Esophagus squamous epithelium (tissue), 5 donors: ENCODE data around the gene PEX14. TPM values are rescaled to one million over a fixed set of nuclear protein-coding genes. Genes with fewer than 3 reads are reported as not detected.

Experiments
- DNase-seq: peaks from one replicate; lab custom pipeline; 2025; lab: John Stamatoyannopoulos, UW
- H3K27ac ChIP-seq, 4 donors: fragments of 200-600 bp; sonication (generic); one replicate each; pipeline ENCODE4 v1.5.1; 2016 to 2019; ENCODE audit warnings: mild to moderate bottlenecking in 1 of 4
- H3K27me3 ChIP-seq, 4 donors: fragments of 200-600 bp; sonication (generic); 1 replicate in 3 of 4; 2 replicates in 1 of 4; pipeline versions ENCODE4 v1.5.1 to v1.6.0; 2017 to 2021; ENCODE audit warnings: antibody characterized with exemption in 1 of 4
- H3K36me3 ChIP-seq, 3 donors: fragments of 200-600 bp; sonication (generic); one replicate each; pipeline ENCODE4 v1.5.1; 2016 to 2019
- H3K4me1 ChIP-seq, 3 donors: fragments of 200-600 bp; sonication (generic); one replicate each; pipeline ENCODE4 v1.5.1; 2017 to 2019
- H3K4me3 ChIP-seq, 4 donors: fragments of 200-600 bp; sonication (generic); 1 replicate in 3 of 4; 2 replicates in 1 of 4; pipeline ENCODE4 v1.5.1; 2016 to 2019; ENCODE audit warnings: mild to moderate bottlenecking in 2 of 4, moderate library complexity in 1 of 4
- H3K9me3 ChIP-seq, 3 donors: fragments of 200-600 bp; sonication (generic); one replicate each; pipeline ENCODE4 v1.5.1; 2016 to 2019
- POLR2A ChIP-seq, 4 donors: fragments of 450-650 bp; IDR thresholded peaks; one replicate each; pipeline ENCODE4 v1.6.1; 2017; ENCODE audit warnings: antibody characterized with exemption in 4 of 4, mild to moderate bottlenecking in 4 of 4, moderate library complexity in 3 of 4
- WGBS, 2 donors: methylation state at CpG; one replicate each; pipeline ENCODE4 v1.1.5; 2018; 5-methylcytosine and 5-hydroxymethylcytosine counted together
- intact Hi-C: fragments of 100-400 bp; cut with DNase I; formaldehyde crosslinking; loops from one replicate; pipeline ENCODE4 v1.15.0; 2022
- total RNA-seq, 4 donors: library from RNA; depleted of rRNA; stranded (reverse); fragments of >200 nt; gene quantifications; one replicate each; pipeline ENCODE4 v1.1.0, GENCODE V29; 2016
- TF ChIP-seq, protein P1 (sequence below), 6 experiments: fragments of 450-650 bp in 4 of 6; fragments of 200-600 bp in 2 of 6; sonication (generic) in 2 of 6; IDR thresholded peaks; one replicate each; pipeline ENCODE4 v1.5.1; 2016 to 2019; ENCODE audit warnings: antibody characterized with exemption in 6 of 6, mild to moderate bottlenecking in 4 of 6, moderate library complexity in 4 of 6
- donor health status: DM: yes; HTN: yes; CAD: no.

PEX14 gene
- total RNA-seq, 4 donors from 2014 or later, result 9.4 to 22.9 (median 15.2) TPM

DNA sequence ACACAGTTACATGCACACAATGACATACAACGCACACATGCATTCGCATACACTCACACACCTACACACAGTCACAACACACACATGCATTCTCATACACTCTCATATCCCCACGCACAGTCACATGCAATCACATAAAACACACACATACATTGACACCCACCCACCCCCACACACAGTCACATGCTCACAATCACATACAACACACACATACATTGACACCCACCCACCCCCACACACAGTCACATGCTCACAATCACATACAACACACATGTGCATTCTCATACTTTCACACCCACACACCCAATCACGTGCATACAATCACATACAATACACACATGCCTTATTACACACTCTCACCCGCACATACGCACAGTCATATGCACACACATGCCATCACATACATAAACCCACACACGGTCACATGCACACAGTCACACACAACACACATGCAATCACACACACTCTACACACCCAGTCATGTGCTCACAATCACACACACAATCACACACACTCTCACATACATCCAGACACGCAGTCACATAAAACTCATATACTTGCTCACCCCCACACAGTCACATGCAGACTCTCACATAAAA is 187.4 kb downstream of the PEX14 start:
- TF ChIP-seq POLR2A (IDR thresholded peaks at IDR 0.05), result no peak
- TF ChIP-seq, protein P1, sequence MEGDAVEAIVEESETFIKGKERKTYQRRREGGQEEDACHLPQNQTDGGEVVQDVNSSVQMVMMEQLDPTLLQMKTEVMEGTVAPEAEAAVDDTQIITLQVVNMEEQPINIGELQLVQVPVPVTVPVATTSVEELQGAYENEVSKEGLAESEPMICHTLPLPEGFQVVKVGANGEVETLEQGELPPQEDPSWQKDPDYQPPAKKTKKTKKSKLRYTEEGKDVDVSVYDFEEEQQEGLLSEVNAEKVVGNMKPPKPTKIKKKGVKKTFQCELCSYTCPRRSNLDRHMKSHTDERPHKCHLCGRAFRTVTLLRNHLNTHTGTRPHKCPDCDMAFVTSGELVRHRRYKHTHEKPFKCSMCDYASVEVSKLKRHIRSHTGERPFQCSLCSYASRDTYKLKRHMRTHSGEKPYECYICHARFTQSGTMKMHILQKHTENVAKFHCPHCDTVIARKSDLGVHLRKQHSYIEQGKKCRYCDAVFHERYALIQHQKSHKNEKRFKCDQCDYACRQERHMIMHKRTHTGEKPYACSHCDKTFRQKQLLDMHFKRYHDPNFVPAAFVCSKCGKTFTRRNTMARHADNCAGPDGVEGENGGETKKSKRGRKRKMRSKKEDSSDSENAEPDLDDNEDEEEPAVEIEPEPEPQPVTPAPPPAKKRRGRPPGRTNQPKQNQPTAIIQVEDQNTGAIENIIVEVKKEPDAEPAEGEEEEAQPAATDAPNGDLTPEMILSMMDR (IDR thresholded peaks at IDR 0.05), result no peak
- no peak for DNase-seq
- peaks cover 8 to 78% (median 18%) of the 10 kb centered on the region in 3 donors for H3K36me3 ChIP-seq
- 94 to 95% methylated on average over 8 of the region's 8 CpGs for WGBS, 2 donors
- no peaks in the 10 kb centered on the region for H3K27me3 ChIP-seq
- intact Hi-C loops, result no loop called here
- no peak overlapping the region for H3K4me3 ChIP-seq
- H3K27ac ChIP-seq, result no peak overlapping the region
- no peaks in the 10 kb centered on the region for H3K9me3 ChIP-seq
- H3K4me1 ChIP-seq, result peaks cover 2 to 42% (median 6%) of the 10 kb centered on the region in 3 donors

DNA sequence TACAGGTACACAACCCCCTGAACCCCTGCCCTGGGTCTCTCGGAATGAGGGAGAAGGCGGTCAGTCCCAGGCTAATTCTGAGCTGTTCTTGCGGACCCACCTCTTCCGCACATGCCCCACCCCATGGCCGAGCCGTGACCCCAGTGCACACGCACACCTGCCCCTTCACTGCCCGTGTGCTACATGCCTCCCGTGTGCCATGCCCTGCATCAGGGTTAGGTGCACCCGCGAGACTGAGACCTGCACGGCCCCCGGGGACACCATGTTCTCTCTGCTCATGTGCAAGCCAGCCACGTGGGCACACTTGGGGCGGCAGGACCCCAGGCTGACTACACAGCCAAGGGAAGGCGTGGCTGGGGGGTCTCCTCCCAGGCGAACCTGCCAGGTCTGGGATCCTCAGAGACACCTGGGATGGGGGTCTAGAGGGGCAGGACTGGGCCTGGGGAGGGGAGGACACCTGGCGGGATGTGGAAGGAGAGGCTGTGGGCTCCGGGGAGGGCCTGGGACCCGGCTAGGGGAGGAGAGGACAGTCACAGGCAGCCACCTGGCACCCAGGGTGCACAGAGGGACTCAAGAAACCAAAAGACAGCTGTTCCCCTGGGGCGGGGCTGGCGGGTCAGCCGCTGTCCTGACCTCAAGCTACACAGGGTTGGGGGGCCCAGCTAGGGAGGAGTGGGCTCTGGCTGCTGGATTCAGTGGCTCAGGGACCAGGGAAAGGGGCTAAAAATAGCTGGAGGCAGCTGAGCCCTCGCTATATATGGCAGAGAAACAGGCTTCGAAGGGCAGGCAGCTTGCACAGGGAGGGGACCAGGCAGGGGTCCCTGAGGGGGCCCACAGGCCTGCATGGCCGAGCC is 188.3 kb downstream of the PEX14 start:
- 73 to 78% methylated on average over 11 to 16 of the region's 26 CpGs for WGBS, 2 donors
- TF ChIP-seq, protein P1 (IDR thresholded peaks at IDR 0.05), result no peak
- TF ChIP-seq POLR2A (IDR thresholded peaks at IDR 0.05), result no peak
- Histone ChIP-seq H3K27me3 (no peaks in the 10 kb centered on the region), H3K27ac (peak overlapping the region; percentile 46 to 82 (median 74)), H3K9me3 (no peaks in the 10 kb centered on the region), H3K4me1 (peaks cover 2 to 50% (median 6%) of the 10 kb centered on the region in 3 donors), H3K36me3 (peaks cover 8 to 75% (median 18%) of the 10 kb centered on the region in 3 donors), H3K4me3 (peak overlapping the region in 1 of 4 donors; percentile 33)
- intact Hi-C loops, result no loop called here
- no peak for DNase-seq

DNA sequence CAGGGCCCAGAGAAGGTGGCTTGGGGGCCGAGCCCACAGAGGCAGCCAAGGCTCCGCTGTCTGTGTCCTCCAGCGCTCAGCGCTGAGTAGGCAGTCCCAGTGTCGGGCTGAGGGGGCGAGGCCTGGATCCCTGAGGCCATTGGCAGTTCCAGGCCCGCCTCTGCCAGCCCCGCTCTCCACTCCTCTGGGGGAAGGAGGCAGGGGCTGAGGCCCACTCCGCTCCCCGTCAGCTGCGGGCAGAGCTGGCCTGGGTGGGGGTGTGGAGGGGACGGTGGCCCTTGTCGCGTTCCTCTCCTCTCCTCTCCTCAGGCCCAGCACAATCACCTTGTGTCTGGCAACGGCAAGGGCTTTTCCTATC is 188.9 kb downstream of the PEX14 start:
- peak overlapping the region; percentile 46 to 82 (median 74) for H3K27ac ChIP-seq
- peaks cover 2 to 56% (median 11%) of the 10 kb centered on the region in 3 donors for H3K4me1 ChIP-seq
- H3K27me3 ChIP-seq, result no peaks in the 10 kb centered on the region
- no peak for DNase-seq
- intact Hi-C loops, result no loop called here
- 57% methylated on average over 6 of the region's 15 CpGs; no CpG with 5 or more reads in 1 of the 2 donors for WGBS, 2 donors
- peak in 1 of 4 donors; percentile 46 for TF ChIP-seq POLR2A (IDR thresholded peaks at IDR 0.05)
- TF ChIP-seq, protein P1 (IDR thresholded peaks at IDR 0.05), result no peak
- no peaks in the 10 kb centered on the region for H3K9me3 ChIP-seq
- peaks cover 8 to 69% (median 18%) of the 10 kb centered on the region in 3 donors for H3K36me3 ChIP-seq
- peak overlapping the region in 1 of 4 donors; percentile 33 for H3K4me3 ChIP-seq

DNA sequence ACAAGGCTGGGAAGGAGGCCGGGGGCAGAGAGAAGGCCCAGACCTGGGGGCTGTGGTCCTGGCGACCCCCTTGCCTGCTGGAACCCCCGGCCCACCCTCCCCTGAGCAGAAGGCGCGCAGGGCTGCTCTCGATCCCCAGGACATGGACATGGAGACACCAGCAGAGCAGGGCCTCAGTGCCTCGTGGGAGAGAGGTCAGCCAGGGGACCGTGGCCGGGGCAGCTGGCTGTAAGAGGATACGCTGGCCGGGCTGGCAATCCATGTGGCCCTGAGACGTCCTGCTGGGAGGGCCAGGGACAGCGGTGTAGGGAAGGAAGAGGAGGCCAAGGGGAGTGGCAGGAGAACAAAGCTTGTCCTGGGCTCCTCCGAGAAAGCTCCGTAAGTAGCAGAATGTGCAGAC is 189.5 kb downstream of the PEX14 start:
- no peak for DNase-seq
- TF ChIP-seq POLR2A (IDR thresholded peaks at IDR 0.05), result no peak
- TF ChIP-seq, protein P1 (IDR thresholded peaks at IDR 0.05), result no peak
- Histone ChIP-seq H3K36me3 (peaks cover 8 to 63% (median 16%) of the 10 kb centered on the region in 3 donors), H3K27me3 (no peaks in the 10 kb centered on the region), H3K9me3 (no peaks in the 10 kb centered on the region), H3K4me1 (peaks cover 2 to 62% (median 15%) of the 10 kb centered on the region in 3 donors), H3K27ac (peak overlapping the region; percentile 46 to 82 (median 74)), H3K4me3 (no peak overlapping the region)
- intact Hi-C loops, result no loop called here
- 73 to 84% methylated on average over 6 to 8 of the region's 15 CpGs for WGBS, 2 donors

DNA sequence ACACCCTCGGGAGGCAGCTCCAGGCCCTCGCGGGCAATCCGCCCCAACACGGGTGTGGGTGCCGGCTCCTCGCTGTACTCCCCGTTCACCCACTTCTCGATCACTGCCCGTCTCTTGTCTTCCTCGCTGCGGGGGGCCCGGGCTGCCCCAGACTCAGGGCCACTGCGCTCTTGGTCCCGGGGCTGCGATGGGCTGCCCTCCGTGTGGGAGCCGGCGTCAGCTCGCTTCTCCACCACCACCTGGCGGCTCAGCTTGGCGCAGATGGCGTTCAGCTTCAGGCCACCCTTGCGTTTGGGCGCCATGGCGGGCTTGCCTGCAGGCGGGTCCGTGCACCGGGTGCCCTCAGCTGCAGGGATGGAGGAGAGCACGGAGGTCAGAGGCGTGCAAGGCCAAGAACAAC is 190.5 kb downstream of the PEX14 start:
- Histone ChIP-seq H3K27ac (peak overlapping the region in 3 of 4 donors; percentile 72 to 82 (median 79)), H3K36me3 (peaks cover 3 to 54% (median 12%) of the 10 kb centered on the region in 3 donors), H3K9me3 (no peaks in the 10 kb centered on the region), H3K27me3 (no peaks in the 10 kb centered on the region), H3K4me1 (peaks cover 2 to 72% (median 15%) of the 10 kb centered on the region in 3 donors), H3K4me3 (no peak overlapping the region)
- TF ChIP-seq, protein P1 (IDR thresholded peaks at IDR 0.05), result no peak
- no peak for TF ChIP-seq POLR2A (IDR thresholded peaks at IDR 0.05)
- 88 to 100% methylated on average over 2 to 17 of the region's 31 CpGs for WGBS, 2 donors
- no peak for DNase-seq
- intact Hi-C loops, result no loop called here
